SU-DHL-6 (cell line): ENCODE results near the gene TBC1D22A.

Experiments used
- H2AFZ ChIP-seq: fragments of 200-600 bp; sonication (generic); 2 replicates; pipeline ENCODE4 v1.6.1; 2014; ENCODE audit warnings: low read depth, mild to moderate bottlenecking, moderate library complexity, mixed read lengths, antibody characterized with exemption, low read length; ENCODE audit not compliant: severe bottlenecking
- H3F3A ChIP-seq: fragments of 200-600 bp; shearing (Covaris generic); 2 replicates; pipeline ENCODE4 v1.6.0; 2016; ENCODE audit warnings: antibody characterized with exemption, mild to moderate bottlenecking; ENCODE audit not compliant: insufficient read depth
- H3K27ac ChIP-seq: fragments of 200-600 bp; sonication (generic); 2 replicates; pipeline ENCODE4 v1.5.1; 2016; ENCODE audit warnings: low read depth, mild to moderate bottlenecking, low read length, moderate library complexity, mixed read lengths
- H3K27me3 ChIP-seq: fragments of 200-600 bp; sonication (generic), shearing (Covaris generic); 2 replicates; pipeline ENCODE4 v1.6.0; 2014; ENCODE audit warnings: mild to moderate bottlenecking, low read length
- H3K36me3 ChIP-seq: fragments of 200-600 bp; sonication (generic); 2 replicates; pipeline ENCODE4 v1.6.1; 2014; ENCODE audit warnings: mild to moderate bottlenecking, low read length, mixed read lengths
- H3K4me2 ChIP-seq: fragments of 300-600, 200-600 bp; shearing (Covaris generic), sonication (generic); 2 replicates; pipeline ENCODE4 v1.6.0; 2014; ENCODE audit warnings: low read length, low read depth, mild to moderate bottlenecking; ENCODE audit not compliant: poor library complexity, severe bottlenecking
- H3K4me3 ChIP-seq: fragments of 200-600 bp; sonication (generic); 2 replicates; pipeline ENCODE4 v1.5.1; 2014; ENCODE audit warnings: antibody characterized with exemption, low read length, mild to moderate bottlenecking, mixed read lengths; ENCODE audit not compliant: insufficient read depth, poor library complexity, severe bottlenecking
- H3K79me2 ChIP-seq: fragments of 200-600 bp; sonication (generic); 2 replicates; pipeline ENCODE4 v1.6.1; 2014; ENCODE audit warnings: mild to moderate bottlenecking, low read length, moderate library complexity; ENCODE audit not compliant: insufficient read depth
- H3K9ac ChIP-seq: fragments of 200-600 bp; sonication (generic); 2 replicates; pipeline ENCODE4 v1.7.0; 2014; ENCODE audit warnings: mild to moderate bottlenecking, low read length
- H3K9me2 ChIP-seq: fragments of 200-600 bp; sonication (generic); replicated peaks from 2 replicates; pipeline ENCODE4 v1.6.1; 2014; ENCODE audit warnings: low read length; ENCODE audit not compliant: insufficient read depth
- H3K9me3 ChIP-seq: fragments of 200-600 bp; sonication (generic); 2 replicates; pipeline ENCODE4 v1.6.1; 2014; ENCODE audit warnings: low read length, mixed read lengths; ENCODE audit not compliant: insufficient read depth
- H4K20me1 ChIP-seq: fragments of 200-600 bp; sonication (generic); 2 replicates; pipeline ENCODE4 v1.6.1; 2014; ENCODE audit warnings: low read depth, mild to moderate bottlenecking, antibody characterized with exemption, low read length, moderate library complexity, mixed read lengths
- CTCF ChIP-seq: fragments of 200-600 bp; sonication (generic); IDR thresholded peaks from one replicate; pipeline ENCODE4 v1.5.1; 2017; ENCODE audit warnings: antibody characterized with exemption, mild to moderate bottlenecking, low read length, moderate library complexity; ENCODE audit not compliant: insufficient read depth, poor library complexity, severe bottlenecking
- EZH2phosphoT487 ChIP-seq: fragments of 200-600 bp; sonication (generic), shearing (Covaris generic); conservative IDR thresholded peaks from 2 replicates; pipeline ENCODE4 v1.6.1; 2018; ENCODE audit warnings: mild to moderate bottlenecking, antibody characterized with exemption, low read length, moderate library complexity, mixed read lengths

The TBC1D22A gene

DNA sequence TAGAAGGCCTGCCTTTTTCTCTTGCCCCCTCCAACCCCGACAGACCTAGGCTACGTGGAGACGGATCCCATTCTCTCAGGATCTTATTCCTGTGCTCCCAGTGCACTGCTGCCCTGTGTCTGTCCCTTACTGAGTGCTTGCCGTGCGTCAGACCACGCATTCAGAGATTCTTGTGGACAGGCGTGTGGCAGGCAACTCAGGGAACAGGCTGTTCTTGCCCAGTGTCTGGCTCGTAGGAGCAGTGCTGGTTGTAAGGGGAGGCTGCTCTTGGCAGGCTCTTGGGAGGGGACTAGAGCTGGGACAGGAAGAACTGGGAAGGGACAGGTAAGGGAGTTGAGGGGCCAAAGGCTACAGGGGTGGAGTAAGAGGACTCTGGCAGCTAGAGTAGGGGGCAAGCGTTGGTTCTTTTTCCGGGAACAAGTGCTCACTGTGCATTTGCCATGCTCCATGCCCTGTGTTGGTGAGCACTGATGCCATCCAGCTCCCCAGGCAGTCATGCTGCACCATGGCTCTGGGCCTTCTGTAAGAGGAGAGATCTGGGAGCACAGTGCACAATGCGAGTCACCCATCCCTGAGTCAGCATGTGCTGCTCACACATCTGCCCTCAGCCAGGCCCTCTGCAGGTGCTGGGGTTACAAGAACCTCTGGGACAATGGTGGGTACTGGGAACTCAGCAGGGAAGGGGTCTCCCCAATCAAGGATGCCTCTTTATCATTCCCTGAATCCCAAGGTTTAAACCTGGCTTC, 119.1 kb downstream of the TBC1D22A start:
- no peak overlapping the region for H2AFZ ChIP-seq
- peaks cover 34% of the 10 kb centered on the region for H3K79me2 ChIP-seq
- no peak overlapping the region for H3K27ac ChIP-seq
- H3K36me3 ChIP-seq: no peaks in the 10 kb centered on the region
- H3K9me3 ChIP-seq: no peaks in the 10 kb centered on the region
- no peak overlapping the region for H3K4me3 ChIP-seq
- no peak overlapping the region for H3K9ac ChIP-seq
- H3K9me2 ChIP-seq: no peaks in the 10 kb centered on the region
- TF ChIP-seq EZH2phosphoT487 (no peak), CTCF (no peak)
- no peak overlapping the region for H3K4me2 ChIP-seq
- no peaks in the 10 kb centered on the region for H3K27me3 ChIP-seq
- H4K20me1 ChIP-seq: no peaks in the 10 kb centered on the region
- H3F3A ChIP-seq: no peaks in the 10 kb centered on the region

GRCh38 chr22:46883092-46883910, 120.9 kb downstream of the TBC1D22A start:
- H3K4me3 ChIP-seq: no peak overlapping the region
- no peaks in the 10 kb centered on the region for H4K20me1 ChIP-seq
- H3K79me2 ChIP-seq: peaks cover 25% of the 10 kb centered on the region; the same call in 1 of the 2 replicates
- no peak for TF ChIP-seq CTCF
- TF ChIP-seq EZH2phosphoT487: no peak
- no peaks in the 10 kb centered on the region for H3K36me3 ChIP-seq
- no peak overlapping the region for H3K4me2 ChIP-seq
- no peak overlapping the region for H3K9ac ChIP-seq
- H2AFZ ChIP-seq: no peak overlapping the region
- H3K9me3 ChIP-seq: no peaks in the 10 kb centered on the region
- no peaks in the 10 kb centered on the region for H3K27me3 ChIP-seq
- no peaks in the 10 kb centered on the region for H3F3A ChIP-seq
- no peaks in the 10 kb centered on the region for H3K9me2 ChIP-seq
- H3K27ac ChIP-seq: no peak overlapping the region

GRCh38 chr22:46884365-46884764, 121.9 kb downstream of the TBC1D22A start:
- no peaks in the 10 kb centered on the region for H3K36me3 ChIP-seq
- H3K27ac ChIP-seq: no peak overlapping the region
- no peak overlapping the region for H3K9ac ChIP-seq
- H2AFZ ChIP-seq: no peak overlapping the region
- no peaks in the 10 kb centered on the region for H3K9me2 ChIP-seq
- H3K27me3 ChIP-seq: no peaks in the 10 kb centered on the region
- H3K4me2 ChIP-seq: no peak overlapping the region
- peaks cover 28% of the 10 kb centered on the region; the same call in 1 of the 2 replicates for H3K79me2 ChIP-seq
- TF ChIP-seq EZH2phosphoT487: no peak
- TF ChIP-seq CTCF: no peak
- no peak overlapping the region for H3K4me3 ChIP-seq
- no peaks in the 10 kb centered on the region for H3F3A ChIP-seq
- H4K20me1 ChIP-seq: no peaks in the 10 kb centered on the region
- H3K9me3 ChIP-seq: no peaks in the 10 kb centered on the region
